ENCODE results near the gene CTSD. TPM values are rescaled to one million over a fixed set of nuclear protein-coding genes. Genes with fewer than 3 reads are reported as not detected.

Gene CTSD
- polyA plus RNA-seq, 1 of the 3 experiments (the other 2 are of a cell fraction), result 187 TPM

DNA sequence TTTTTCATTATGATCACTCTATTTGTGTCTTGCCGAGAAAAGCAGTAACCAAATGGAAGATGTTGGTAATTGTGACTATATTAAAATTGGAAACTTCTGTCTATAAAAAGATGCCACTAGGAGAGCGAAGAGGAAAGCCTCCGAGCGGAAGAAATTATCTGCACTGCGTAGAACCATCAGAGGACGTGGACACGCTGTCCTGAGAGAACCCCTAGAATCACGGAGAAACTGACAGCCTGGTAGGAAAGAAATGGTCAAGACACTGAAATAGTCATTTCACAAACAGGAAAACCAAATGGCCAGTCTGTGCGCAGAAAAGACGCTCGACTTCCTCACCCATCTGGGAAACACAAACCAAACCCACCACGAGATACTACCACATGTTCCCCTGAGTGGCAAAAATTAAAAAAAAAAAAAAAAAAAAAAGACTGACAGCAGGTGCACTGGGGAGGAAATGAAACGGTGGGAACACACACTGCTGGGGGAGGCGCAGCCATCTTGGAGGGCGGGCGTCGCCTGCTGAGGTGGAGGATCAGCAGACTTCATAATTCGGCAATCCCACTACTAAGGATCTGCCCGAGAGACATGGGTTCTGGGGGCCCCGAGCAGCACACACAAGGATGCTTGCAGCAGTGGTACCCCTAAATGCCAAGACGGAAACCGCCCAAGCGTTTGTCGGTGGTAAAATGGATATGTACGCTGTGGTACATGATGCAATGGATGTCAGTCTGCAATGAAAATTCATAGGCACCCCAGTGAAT, 34.6 kb downstream of the CTSD start:
- no peak for DNase-seq
- H3F3A ChIP-seq (replicated peaks; ENCODE audit: insufficient read depth), result peaks cover 8% of the 10 kb centered on the region
- no peak overlapping the region for H2AFZ ChIP-seq (ENCODE audit: low read depth)
- whole genome bisulfite sequencing (ENCODE audit: low lambda C conversion rate), result 70% methylated on average over 25 of the region's 25 CpGs
- H3K4me1 ChIP-seq (ENCODE audit: control insufficient read depth in 1 of 2, insufficient read depth in 2 of 2, low read depth in 1 of 2, low read length in 1 of 2), result peaks cover 0 to 31% of the 10 kb centered on the region in 2 experiments; a peak in 1 of 4 replicates
- no peaks in the 10 kb centered on the region for H3K9me2 ChIP-seq
- POLR2A ChIA-PET, result no interaction called here
- CTCF ChIA-PET, result interaction anchor here (0.9 kb wide), 1 partner anchor 106 kb away, joined by 3 read pairs; the partner anchor contains the start of gene SYT8
- H3K9me3 ChIP-seq, result no peaks in the 10 kb centered on the region
- H3K36me3 ChIP-seq (replicated peaks in 1 of 2; ENCODE audit: control insufficient read depth in 1 of 2, insufficient read depth in 2 of 2, low read length in 1 of 2), result no peaks in the 10 kb centered on the region
- H3K79me2 ChIP-seq (ENCODE audit: insufficient read depth), result no peaks in the 10 kb centered on the region
- no peaks in the 10 kb centered on the region for H4K20me1 ChIP-seq (ENCODE audit: insufficient read depth)
- H3K27me3 ChIP-seq (ENCODE audit: insufficient read depth), result peaks cover 8% of the 10 kb centered on the region; the same call in 1 of the 2 replicates
- no peak overlapping the region for H3K9ac ChIP-seq
- H3K27ac ChIP-seq (ENCODE audit: low read depth in 2 of 2, low read length in 1 of 2), result no peak overlapping the region
- TF ChIP-seq RCOR1 (IDR thresholded peaks at IDR 0.05; ENCODE audit: low read length), result no peak
- TF ChIP-seq, protein P1, sequence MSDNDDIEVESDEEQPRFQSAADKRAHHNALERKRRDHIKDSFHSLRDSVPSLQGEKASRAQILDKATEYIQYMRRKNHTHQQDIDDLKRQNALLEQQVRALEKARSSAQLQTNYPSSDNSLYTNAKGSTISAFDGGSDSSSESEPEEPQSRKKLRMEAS (IDR thresholded peaks at IDR 0.05; ENCODE audit: low read depth), result no peak
- no peak for TF ChIP-seq RAD21 (IDR thresholded peaks at IDR 0.05; ENCODE audit: low read length)
- no peak for TF ChIP-seq RFX5 (IDR thresholded peaks at IDR 0.05; ENCODE audit: low read length)
- TF ChIP-seq USF1 (IDR thresholded peaks at IDR 0.05; ENCODE audit: borderline replicate concordance, low read depth), result no peak
- TF ChIP-seq TEAD4 (IDR thresholded peaks at IDR 0.05; ENCODE audit: borderline replicate concordance, insufficient read depth), result no peak
- TF ChIP-seq, protein P2, sequence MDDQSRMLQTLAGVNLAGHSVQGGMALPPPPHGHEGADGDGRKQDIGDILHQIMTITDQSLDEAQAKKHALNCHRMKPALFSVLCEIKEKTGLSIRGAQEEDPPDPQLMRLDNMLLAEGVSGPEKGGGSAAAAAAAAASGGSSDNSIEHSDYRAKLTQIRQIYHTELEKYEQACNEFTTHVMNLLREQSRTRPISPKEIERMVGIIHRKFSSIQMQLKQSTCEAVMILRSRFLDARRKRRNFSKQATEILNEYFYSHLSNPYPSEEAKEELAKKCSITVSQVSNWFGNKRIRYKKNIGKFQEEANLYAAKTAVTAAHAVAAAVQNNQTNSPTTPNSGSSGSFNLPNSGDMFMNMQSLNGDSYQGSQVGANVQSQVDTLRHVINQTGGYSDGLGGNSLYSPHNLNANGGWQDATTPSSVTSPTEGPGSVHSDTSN (IDR thresholded peaks at IDR 0.05), result no peak
- TF ChIP-seq ELF1 (IDR thresholded peaks at IDR 0.05), result no peak
- no peak for TF ChIP-seq CHD2 (IDR thresholded peaks at IDR 0.05; ENCODE audit: low read length, partially characterized antibody)
- TF ChIP-seq CTCF (IDR thresholded peaks at IDR 0.05), result no peak
- TF ChIP-seq YY1 (IDR thresholded peaks at IDR 0.05; ENCODE audit: low read depth), result no peak
- no peak overlapping the region for H3K4me3 ChIP-seq (ENCODE audit: low read depth in 2 of 2, low read length in 1 of 2)
- no peak overlapping the region for H3K4me2 ChIP-seq

GRCh38 chr11:1728301-1728700, 35.4 kb downstream of the CTSD start:
- Histone ChIP-seq H2AFZ (ENCODE audit: low read depth) (no peak overlapping the region), H3K79me2 (ENCODE audit: insufficient read depth) (no peaks in the 10 kb centered on the region), H3K27me3 (ENCODE audit: insufficient read depth) (peaks cover 13% of the 10 kb centered on the region; the same call in 1 of the 2 replicates), H3K4me2 (no peak overlapping the region), H3F3A (replicated peaks; ENCODE audit: insufficient read depth) (peaks cover 8% of the 10 kb centered on the region), H3K4me1 (ENCODE audit: control insufficient read depth in 1 of 2, insufficient read depth in 2 of 2, low read depth in 1 of 2, low read length in 1 of 2) (peaks cover 0 to 24% of the 10 kb centered on the region in 2 experiments; a peak in 1 of 4 replicates), H3K27ac (ENCODE audit: low read depth in 2 of 2, low read length in 1 of 2) (no peak overlapping the region), H4K20me1 (ENCODE audit: insufficient read depth) (no peaks in the 10 kb centered on the region), H3K9me2 (no peaks in the 10 kb centered on the region), H3K9ac (no peak overlapping the region), H3K9me3 (no peaks in the 10 kb centered on the region), H3K4me3 (ENCODE audit: low read depth in 2 of 2, low read length in 1 of 2) (no peak overlapping the region), H3K36me3 (replicated peaks in 1 of 2; ENCODE audit: control insufficient read depth in 1 of 2, insufficient read depth in 2 of 2, low read length in 1 of 2) (no peaks in the 10 kb centered on the region)
- CTCF ChIA-PET, result interaction anchor here (0.9 to 1.0 kb wide), 2 partner anchors 104 to 423 kb away, joined by 3 read pairs; no protein-coding TSS in a partner anchor
- no peak for DNase-seq
- 22% methylated on average over 4 of the region's 4 CpGs for whole genome bisulfite sequencing (ENCODE audit: low lambda C conversion rate)
- POLR2A ChIA-PET, result no interaction called here
- TF ChIP-seq, protein P3, sequence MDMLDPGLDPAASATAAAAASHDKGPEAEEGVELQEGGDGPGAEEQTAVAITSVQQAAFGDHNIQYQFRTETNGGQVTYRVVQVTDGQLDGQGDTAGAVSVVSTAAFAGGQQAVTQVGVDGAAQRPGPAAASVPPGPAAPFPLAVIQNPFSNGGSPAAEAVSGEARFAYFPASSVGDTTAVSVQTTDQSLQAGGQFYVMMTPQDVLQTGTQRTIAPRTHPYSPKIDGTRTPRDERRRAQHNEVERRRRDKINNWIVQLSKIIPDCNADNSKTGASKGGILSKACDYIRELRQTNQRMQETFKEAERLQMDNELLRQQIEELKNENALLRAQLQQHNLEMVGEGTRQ (IDR thresholded peaks at IDR 0.05; ENCODE audit: borderline replicate concordance, low read depth, low read length), result no peak
- TF ChIP-seq POLR2AphosphoS5 (IDR thresholded peaks at IDR 0.05; ENCODE audit: low read depth, low read length), result no peak
- no peak for TF ChIP-seq FOSL2 (IDR thresholded peaks at IDR 0.05; ENCODE audit: borderline replicate concordance, low read depth)
- TF ChIP-seq CHD2 (IDR thresholded peaks at IDR 0.05; ENCODE audit: low read length, partially characterized antibody), result no peak
- TF ChIP-seq RFX5 (IDR thresholded peaks at IDR 0.05; ENCODE audit: low read length), result no peak
- TF ChIP-seq TEAD4 (IDR thresholded peaks at IDR 0.05; ENCODE audit: borderline replicate concordance, insufficient read depth), result no peak
- no peak for TF ChIP-seq IRF3 (IDR thresholded peaks at IDR 0.05; ENCODE audit: low read depth, low read length)
- no peak for TF ChIP-seq RCOR1 (IDR thresholded peaks at IDR 0.05; ENCODE audit: low read length)
- no peak for TF ChIP-seq TCF12 (IDR thresholded peaks at IDR 0.05)
- no peak for TF ChIP-seq FOXM1 (IDR thresholded peaks at IDR 0.05; ENCODE audit: low read depth)
- no peak for TF ChIP-seq RAD21 (IDR thresholded peaks at IDR 0.05; ENCODE audit: low read length)
- TF ChIP-seq, protein P2 (IDR thresholded peaks at IDR 0.05), result no peak
- no peak for TF ChIP-seq NFIC (IDR thresholded peaks at IDR 0.05; ENCODE audit: borderline replicate concordance)
- no peak for TF ChIP-seq MEF2A (IDR thresholded peaks at IDR 0.05; ENCODE audit: borderline replicate concordance, low read depth)
